Parietal lobe (tissue), 1 donor: ENCODE data around the gene RAB11FIP2. TPM values are rescaled to one million over a fixed set of nuclear protein-coding genes. Genes with fewer than 3 reads are reported as not detected.

Experiments
- total RNA-seq: library from RNA; depleted of rRNA; stranded (reverse); fragments of >200 nt; gene quantifications from one replicate; pipeline ENCODE4 v1.2.3, GENCODE V29; 2014

The RAB11FIP2 gene
- total RNA-seq: 67.3 TPM

GRCh38 chr10:118046395-118047156, at the start of gene RAB11FIP2:
Gene RAB11FIP2 (minus strand): TSS chr10:118046941. CDS start chr10:118046163, 778 bp downstream.

